ENCODE measurements around the gene BCCIP. TPM values are rescaled to one million over a fixed set of nuclear protein-coding genes. Genes with fewer than 3 reads are reported as not detected.

BCCIP gene
- total and polyA plus RNA-seq, 4 donors = 37.5 to 70.1 (median 47.4) TPM

- Histone ChIP-seq H3K4me3 (no peak overlapping the region), H3K9ac (ENCODE audit: insufficient read depth in 1 of 2, low read length in 2 of 2) (no peak overlapping the region), H3K4me1 (ENCODE audit: control insufficient read depth in 5 of 5, insufficient read depth in 5 of 5, low read length in 5 of 5) (peaks cover 0 to 14% (median 10%) of the 10 kb centered on the region in 5 donors), H3K27me3 (ENCODE audit: control insufficient read depth in 3 of 3, insufficient read depth in 3 of 3, low read length in 2 of 3) (no peaks in the 10 kb centered on the region), H3K9me3 (ENCODE audit: control insufficient read depth in 4 of 4, insufficient read depth in 3 of 4, low read length in 3 of 4) (no peaks in the 10 kb centered on the region), H3K36me3 (ENCODE audit: control insufficient read depth in 4 of 4, insufficient read depth in 4 of 4, low read length in 4 of 4) (peaks cover 0 to 4% (median 1%) of the 10 kb centered on the region in 4 donors), H3K27ac (ENCODE audit: low read depth in 1 of 2, low read length in 1 of 2) (peak overlapping the region in 1 of 2 donors; percentile 66)
- DNase-seq (no peak), ATAC-seq (ENCODE audit: insufficient read depth, low FRiP score) (no peak)
- no peak for TF ChIP-seq CTCF (IDR thresholded peaks at IDR 0.05; ENCODE audit: control extremely low read depth, extremely low read depth)
- WGBS, 2 donors = 92 to 93% methylated on average over 3 of the region's 3 CpGs
These were observed 59.9 kb downstream of the BCCIP start for GRCh38 chr10:125883211-125883610.

Small RNA genes lying within 50 kb of the gene (small RNA-seq; reads per million reads assigned to genes)
- not detected for gene MIR4484 (ENCODE audit: low replicate concordance)
- not detected for gene RF00017 (ENCODE audit: low replicate concordance)

Other genes with a start within 250 kb of the BCCIP start
- not detected for gene TEX36, start 140.4 kb upstream of the BCCIP start, total RNA-seq
- gene TEX36, start 140.4 kb upstream of the BCCIP start, polyA plus RNA-seq = not detected
- gene EDRF1, start 103.8 kb upstream of the BCCIP start, total RNA-seq = 10 to 100 TPM; 15.9 to 54.6 TPM
- gene EDRF1, start 103.8 kb upstream of the BCCIP start, polyA plus RNA-seq = 10 to 100 TPM in 1 of 2 donors, 1 to 10 TPM in 1; 9.4 to 19.4 TPM
- under 1 TPM; 0.21 to 0.46 TPM for gene MMP21, start 47.7 kb upstream of the BCCIP start, total RNA-seq
- gene MMP21, start 47.7 kb upstream of the BCCIP start, polyA plus RNA-seq = under 1 TPM; 0.03 to 0.08 TPM
- 10 to 100 TPM; 32.5 to 45.5 TPM for gene UROS, start 288 bp upstream of the BCCIP start, total RNA-seq
- 10 to 100 TPM; 29.8 to 44.7 TPM for gene UROS, start 288 bp upstream of the BCCIP start, polyA plus RNA-seq
- gene DHX32, start 57.7 kb downstream of the BCCIP start, total RNA-seq = 10 to 100 TPM; 31.2 to 33.8 TPM
- gene DHX32, start 57.7 kb downstream of the BCCIP start, polyA plus RNA-seq = 10 to 100 TPM; 15.2 to 19.7 TPM
- 10 to 100 TPM; 16.8 to 18.4 TPM for gene FANK1, start 73.0 kb downstream of the BCCIP start, total RNA-seq
- gene FANK1, start 73.0 kb downstream of the BCCIP start, polyA plus RNA-seq = 10 to 100 TPM in 1 of 2 donors, 1 to 10 TPM in 1; 8.7 to 10.6 TPM